GM12872 (cell line): ENCODE data around the gene VPS4A.

Source experiments
- CTCF ChIP-seq: IDR thresholded peaks from 3 replicates; pipeline ENCODE4 v1.5.1; 2011; ENCODE audit warnings: low read depth, mild to moderate bottlenecking, low read length, moderate library complexity; ENCODE audit not compliant: insufficient read depth

VPS4A gene

DNA sequence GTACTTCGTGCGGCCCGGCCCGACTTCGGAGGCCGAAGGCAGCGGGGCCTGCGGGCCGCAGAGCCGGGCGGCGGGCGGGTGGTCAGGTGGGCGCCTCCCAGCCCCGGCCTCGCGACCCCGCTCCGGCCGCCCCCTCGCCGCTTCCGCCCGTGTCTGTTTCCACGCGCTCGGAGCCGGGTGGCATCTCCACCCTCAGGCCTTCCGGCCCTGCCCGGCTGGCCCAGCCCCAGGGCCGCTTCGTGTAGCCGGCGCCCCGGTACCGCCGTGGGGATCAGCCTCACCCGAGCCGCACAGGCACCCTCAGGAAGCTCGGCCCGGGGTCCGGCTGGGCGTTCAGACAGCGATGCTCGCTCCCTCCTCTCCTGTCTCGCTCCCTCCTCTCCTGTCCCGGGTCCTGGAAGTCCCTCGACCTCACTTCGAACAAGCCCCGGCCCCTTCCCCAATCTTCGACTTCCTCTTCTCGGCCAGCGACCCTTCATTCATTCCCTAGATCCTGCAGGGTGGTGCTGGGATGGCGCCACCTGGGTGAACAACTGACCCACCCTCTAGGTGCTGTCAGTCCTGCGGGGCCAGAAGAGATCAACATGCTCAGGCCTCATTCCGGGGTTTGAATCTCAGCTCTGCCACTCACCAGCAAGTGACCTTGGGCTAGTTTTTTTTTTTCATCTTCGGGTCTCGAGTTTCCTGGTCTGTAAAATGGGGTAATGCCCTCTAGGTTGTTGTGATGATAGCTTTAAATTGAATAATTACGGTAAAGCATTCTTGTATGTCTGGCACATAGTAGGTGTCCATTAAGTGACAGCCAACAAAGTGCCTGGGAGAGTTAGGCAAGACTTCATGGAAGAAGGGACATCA is 610 bp downstream of the VPS4A start:
- no peak for TF ChIP-seq CTCF

DNA sequence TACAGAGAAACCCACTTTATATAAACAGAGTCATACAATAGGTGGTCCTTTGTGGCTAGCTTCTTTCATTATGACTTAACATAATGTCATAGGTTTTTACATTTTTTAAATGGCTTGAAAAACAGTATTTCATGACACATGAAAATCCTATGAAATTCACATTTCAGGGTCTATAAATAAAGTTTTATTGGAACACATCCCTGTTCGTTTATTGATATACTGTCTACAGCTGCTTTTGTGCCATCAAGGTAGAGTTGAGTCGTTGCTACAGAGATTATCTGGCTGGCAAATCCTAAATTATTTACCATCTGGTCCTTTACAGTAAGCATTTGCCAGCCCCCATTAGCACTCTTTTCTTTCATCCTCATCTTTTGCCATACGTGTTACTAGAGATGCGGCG is 2.3 kb downstream of the VPS4A start:
- TF ChIP-seq CTCF = no peak

GRCh38 chr16:69314534-69314933 is 3.4 kb downstream of the VPS4A start:
- TF ChIP-seq CTCF = no peak

DNA sequence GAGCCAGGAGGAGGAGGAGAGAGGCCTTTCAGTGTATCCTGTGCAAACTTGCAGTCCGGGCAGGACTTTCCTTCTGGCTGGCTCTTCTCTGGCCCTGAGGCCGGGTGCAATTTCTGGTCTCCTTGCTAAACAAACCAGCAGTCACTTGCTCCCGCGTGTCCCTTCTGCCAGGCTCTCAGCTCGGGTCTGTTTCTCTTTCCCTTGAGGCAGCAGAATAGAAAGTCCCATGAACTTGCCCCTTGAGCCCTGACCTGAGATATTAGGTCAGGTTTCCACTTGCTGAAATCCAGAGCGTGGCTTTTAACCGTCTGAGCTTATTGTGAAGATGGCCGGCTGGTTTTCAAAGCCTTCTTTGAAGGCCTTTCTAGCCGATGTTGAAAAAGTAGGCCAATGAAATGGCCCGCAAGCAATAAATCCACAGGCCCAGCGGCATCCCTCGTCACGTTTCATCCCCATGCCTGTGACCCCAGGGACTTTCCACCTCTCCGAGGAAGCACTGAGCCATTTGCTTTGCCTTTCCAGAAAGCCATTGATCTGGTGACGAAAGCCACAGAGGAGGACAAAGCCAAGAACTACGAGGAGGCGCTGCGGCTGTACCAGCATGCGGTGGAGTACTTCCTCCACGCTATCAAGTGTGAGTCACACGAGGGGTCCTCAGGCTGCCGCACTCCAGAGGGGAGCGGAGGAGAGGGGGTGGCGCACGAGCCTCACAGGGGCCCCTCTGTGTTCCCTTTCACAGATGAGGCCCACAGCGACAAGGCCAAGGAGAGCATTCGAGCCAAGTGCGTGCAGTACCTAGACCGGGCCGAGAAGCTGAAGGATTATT is 4.5 kb downstream of the VPS4A start:
- TF ChIP-seq CTCF = no peak

DNA sequence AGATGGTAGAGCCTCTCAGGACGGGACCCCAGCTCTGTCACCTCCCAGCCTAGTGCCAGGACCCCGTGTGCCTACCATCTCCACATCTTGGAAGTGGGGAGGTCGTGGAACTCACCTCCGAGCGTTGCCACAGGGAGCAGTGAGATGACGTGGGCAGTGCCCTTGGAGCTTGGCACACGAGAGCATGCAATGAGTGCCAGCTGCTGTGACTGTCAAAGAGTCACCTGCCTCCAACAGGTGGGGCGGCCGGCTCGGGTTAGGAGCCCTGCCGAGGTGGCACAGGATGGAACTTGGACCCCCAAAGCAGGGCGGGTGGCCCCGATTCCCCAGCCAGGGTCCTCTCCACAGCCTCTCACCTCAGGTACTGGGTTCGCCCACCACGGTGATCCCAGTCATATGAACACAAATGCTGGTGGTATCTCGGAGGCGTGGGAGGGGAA is 5.5 kb downstream of the VPS4A start:
- TF ChIP-seq CTCF = no peak

DNA sequence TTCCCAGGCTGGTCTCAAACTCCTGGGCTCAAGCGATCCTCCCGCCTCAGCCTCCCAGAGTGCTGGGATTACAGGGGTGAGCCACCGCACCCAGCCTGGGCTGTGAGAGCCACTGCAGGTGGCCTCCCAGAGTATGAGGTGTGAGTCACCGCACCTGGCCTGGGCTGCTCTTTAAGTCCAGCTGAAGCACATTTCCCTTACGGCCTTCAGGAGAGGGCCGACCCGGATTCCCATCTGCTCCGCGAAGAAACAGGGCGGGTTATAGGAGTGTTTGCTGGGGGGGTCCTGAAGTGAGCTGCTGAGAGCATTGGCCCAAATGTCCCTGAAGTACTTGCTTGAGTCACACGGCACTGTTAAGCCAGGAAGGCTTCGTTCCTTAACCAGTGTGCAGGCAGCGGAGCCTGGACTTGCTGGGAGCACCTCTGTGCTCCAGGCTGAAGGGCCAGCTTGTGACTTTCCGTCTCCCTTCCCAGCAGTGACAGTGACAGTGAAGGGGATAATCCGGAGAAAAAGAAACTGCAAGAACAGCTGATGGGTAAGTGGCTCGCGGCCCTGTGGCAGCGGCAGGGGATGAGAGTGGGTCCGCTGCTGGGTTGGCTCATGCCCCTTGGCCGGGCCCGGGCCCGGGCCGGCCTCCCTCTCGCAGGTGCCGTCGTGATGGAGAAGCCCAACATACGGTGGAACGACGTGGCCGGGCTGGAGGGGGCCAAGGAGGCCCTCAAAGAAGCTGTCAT is 7.2 kb downstream of the VPS4A start:
- TF ChIP-seq CTCF = no peak

DNA sequence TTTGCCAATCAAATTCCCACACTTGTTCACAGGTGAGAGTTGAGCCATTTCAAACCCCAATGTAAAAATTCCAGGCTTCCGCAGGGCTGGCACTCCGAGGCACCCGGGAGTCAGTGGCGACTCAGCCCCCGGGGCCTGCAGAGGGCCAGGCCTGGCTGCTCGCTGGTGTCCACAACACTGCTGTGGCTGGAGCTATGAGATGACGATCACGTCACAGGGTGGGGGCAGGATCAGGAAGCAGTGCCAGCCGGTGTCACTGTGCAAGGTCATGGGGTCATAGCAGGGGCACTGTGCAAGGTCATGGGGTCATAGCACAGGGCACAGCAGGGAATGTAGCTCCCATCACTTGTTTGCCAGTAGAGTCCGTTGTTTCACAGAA is 7.8 kb downstream of the VPS4A start:
- no peak for TF ChIP-seq CTCF
